Endothelial cell (in vitro differentiated cells): Measurements from ENCODE around the gene KCNK5. TPM values are rescaled to one million over a fixed set of nuclear protein-coding genes. Genes with fewer than 3 reads are reported as not detected.
A peak's percentile ranks its signal among the peaks of the same experiment; 100 is the strongest.

ENCODE experiments used
- DNase-seq: peaks from one replicate; pipeline ENCODE4 v3.0.0; 2021; ENCODE audit warnings: low spot score
- H3K27ac Mint-ChIP-seq: one replicate; pipeline ENCODE4 v1.8.0; 2021; ENCODE audit warnings: mixed read lengths, inconsistent platforms; ENCODE audit not compliant: unreplicated experiment
- H3K27me3 Mint-ChIP-seq: one replicate; pipeline ENCODE4 v1.8.0; 2021; ENCODE audit warnings: mild to moderate bottlenecking, moderate library complexity, mixed read lengths, inconsistent platforms; ENCODE audit not compliant: unreplicated experiment
- H3K36me3 Mint-ChIP-seq: one replicate; pipeline ENCODE4 v1.8.0; 2021; ENCODE audit warnings: mild to moderate bottlenecking, low read depth, mixed read lengths, inconsistent platforms; ENCODE audit not compliant: unreplicated experiment
- H3K4me1 Mint-ChIP-seq: one replicate; pipeline ENCODE4 v1.8.0; 2021; ENCODE audit warnings: mild to moderate bottlenecking, mixed read lengths, inconsistent platforms; ENCODE audit not compliant: unreplicated experiment
- H3K4me3 Mint-ChIP-seq: one replicate; pipeline ENCODE4 v1.8.0; 2021; ENCODE audit warnings: mild to moderate bottlenecking, mixed read lengths, inconsistent platforms; ENCODE audit not compliant: unreplicated experiment
- H3K9me3 Mint-ChIP-seq: one replicate; pipeline ENCODE4 v1.8.0; 2021; ENCODE audit warnings: mixed read lengths, inconsistent platforms; ENCODE audit not compliant: unreplicated experiment
- CTCF ChIP-seq: fragments of 200-600 bp; sonication (generic); IDR thresholded peaks from one replicate; pipeline ENCODE4 v1.5.0; 2021; ENCODE audit warnings: antibody characterized with exemption; ENCODE audit not compliant: unreplicated experiment
- total RNA-seq: library from RNA; stranded (reverse); fragmentation: NEBNext Ultra II Directional; extraction: Animal tissue kit (Norgen Biotek cat#: 25700); gene quantifications from one replicate; pipeline ENCODE4 v1.2.1, GENCODE V29; 2021; ENCODE audit not compliant: unreplicated experiment

The KCNK5 gene
- total RNA-seq, 1 donor from 2014 or later = 9.8 TPM

- H3K36me3 Mint-ChIP-seq = peaks cover 14% of the 10 kb centered on the region
- H3K27ac Mint-ChIP-seq = no peak overlapping the region
- no peak overlapping the region for H3K4me3 Mint-ChIP-seq
Measured at GRCh38 chr6:39189915-39190544, 39.2 kb downstream of the KCNK5 start.

GRCh38 chr6:39189131-39189530, 40.1 kb downstream of the KCNK5 start:
- no peak for DNase-seq
- no peaks in the 10 kb centered on the region for H3K4me1 Mint-ChIP-seq
- no peaks in the 10 kb centered on the region for H3K9me3 Mint-ChIP-seq
- TF ChIP-seq CTCF = no peak
- H3K36me3 Mint-ChIP-seq = peaks cover 7% of the 10 kb centered on the region
- no peak overlapping the region for H3K27ac Mint-ChIP-seq
- no peak overlapping the region for H3K4me3 Mint-ChIP-seq
- H3K27me3 Mint-ChIP-seq = peaks cover 11% of the 10 kb centered on the region

More at GRCh38 chr6:39189915-39190544, 39.2 kb downstream of the KCNK5 start:
- peaks cover 11% of the 10 kb centered on the region for H3K27me3 Mint-ChIP-seq
- H3K9me3 Mint-ChIP-seq = no peaks in the 10 kb centered on the region
- DNase-seq = peak; percentile 71
- peak; percentile 53 for TF ChIP-seq CTCF
- H3K4me1 Mint-ChIP-seq = no peaks in the 10 kb centered on the region

GRCh38 chr6:39188571-39188970, 40.7 kb downstream of the KCNK5 start:
- DNase-seq = no peak
- Mint-ChIP-seq H3K4me3 (no peak overlapping the region), H3K27me3 (peaks cover 10% of the 10 kb centered on the region), H3K36me3 (peaks cover 5% of the 10 kb centered on the region), H3K27ac (peak overlapping the region; percentile 20), H3K9me3 (no peaks in the 10 kb centered on the region), H3K4me1 (no peaks in the 10 kb centered on the region)
- TF ChIP-seq CTCF = no peak

GRCh38 chr6:39188098-39188450, 41.2 kb downstream of the KCNK5 start:
- TF ChIP-seq CTCF = no peak
- H3K27ac Mint-ChIP-seq = no peak overlapping the region
- no peaks in the 10 kb centered on the region for H3K9me3 Mint-ChIP-seq
- H3K36me3 Mint-ChIP-seq = no peaks in the 10 kb centered on the region
- peaks cover 9% of the 10 kb centered on the region for H3K27me3 Mint-ChIP-seq
- no peak for DNase-seq
- H3K4me1 Mint-ChIP-seq = no peaks in the 10 kb centered on the region
- H3K4me3 Mint-ChIP-seq = no peak overlapping the region

GRCh38 chr6:39184906-39185580, 44.2 kb downstream of the KCNK5 start:
- peaks cover 4% of the 10 kb centered on the region for H3K4me1 Mint-ChIP-seq
- no peak overlapping the region for H3K4me3 Mint-ChIP-seq
- H3K27ac Mint-ChIP-seq = no peak overlapping the region
- H3K27me3 Mint-ChIP-seq = peaks cover 11% of the 10 kb centered on the region
- no peaks in the 10 kb centered on the region for H3K9me3 Mint-ChIP-seq
- no peaks in the 10 kb centered on the region for H3K36me3 Mint-ChIP-seq
- no peak for DNase-seq
- no peak for TF ChIP-seq CTCF
